BE2C (cell line): Measurements from ENCODE around the gene SERPINA7. TPM values are rescaled to one million over a fixed set of nuclear protein-coding genes. Genes with fewer than 3 reads are reported as not detected.

Experiments used
- DNase-seq: peaks from one replicate; pipeline ENCODE4 v3.0.0-alpha.2; 2020
- H3K27me3 ChIP-seq: fragments of 250-450 bp; sonication (Bioruptor Pico); 2 replicates; pipeline ENCODE4 v1.5.1; 2020; ENCODE audit warnings: mild to moderate bottlenecking
- H3K36me3 ChIP-seq: fragments of 250-450 bp; sonication (Bioruptor Pico); 2 replicates; pipeline ENCODE4 v1.5.1; 2020; ENCODE audit warnings: mild to moderate bottlenecking
- H3K4me1 ChIP-seq: fragments of 250-450 bp; sonication (Bioruptor Pico); 2 replicates; pipeline ENCODE4 v1.5.1; 2020
- H3K4me3 ChIP-seq: 2 replicates; pipeline ENCODE4 v1.5.1; 2011; ENCODE audit warnings: low read depth, low read length
- H3K9me3 ChIP-seq: fragments of 250-450 bp; sonication (Bioruptor Pico); 2 replicates; pipeline ENCODE4 v1.5.1; 2020
- polyA plus RNA-seq: library from polyadenylated mRNA; unstranded; fragments of >200 nt; gene quantifications from one replicate; pipeline ENCODE4 v1.2.1, GENCODE V29; 2012; ENCODE audit warnings: low read depth, missing spikeins; ENCODE audit not compliant: insufficient read length, insufficient read depth
- TF ChIP-seq, protein P1 (sequence below): IDR thresholded peaks from 2 replicates; pipeline ENCODE4 v1.5.1; 2012; ENCODE audit warnings: mild to moderate bottlenecking, low read depth, low read length

Gene SERPINA7, protein sequence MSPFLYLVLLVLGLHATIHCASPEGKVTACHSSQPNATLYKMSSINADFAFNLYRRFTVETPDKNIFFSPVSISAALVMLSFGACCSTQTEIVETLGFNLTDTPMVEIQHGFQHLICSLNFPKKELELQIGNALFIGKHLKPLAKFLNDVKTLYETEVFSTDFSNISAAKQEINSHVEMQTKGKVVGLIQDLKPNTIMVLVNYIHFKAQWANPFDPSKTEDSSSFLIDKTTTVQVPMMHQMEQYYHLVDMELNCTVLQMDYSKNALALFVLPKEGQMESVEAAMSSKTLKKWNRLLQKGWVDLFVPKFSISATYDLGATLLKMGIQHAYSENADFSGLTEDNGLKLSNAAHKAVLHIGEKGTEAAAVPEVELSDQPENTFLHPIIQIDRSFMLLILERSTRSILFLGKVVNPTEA
- not detected for polyA plus RNA-seq

DNA sequence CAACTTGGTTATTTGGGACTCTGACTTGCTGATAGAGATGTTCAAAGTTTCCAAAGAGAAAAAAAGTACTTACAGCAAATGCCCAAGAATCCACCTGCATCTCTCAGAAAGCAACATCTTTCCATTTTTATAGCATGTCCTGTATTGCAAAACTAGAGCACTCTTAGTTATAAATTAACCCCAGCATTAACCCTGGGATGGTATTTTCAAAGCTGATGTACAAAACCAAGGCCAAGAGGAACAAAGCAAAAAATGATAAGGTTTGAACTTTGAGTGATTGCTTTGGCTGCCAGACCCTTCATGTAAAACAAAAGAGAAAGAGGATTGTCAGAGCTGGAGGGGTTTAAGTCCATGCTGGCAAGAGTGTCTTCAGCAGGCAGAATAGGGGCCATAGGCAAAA is at the start of gene SERPINA7:
Gene SERPINA7, minus strand, starts transcription at position 103 of the 400 bp plus-strand sequence. CDS start 1,669 bp downstream, outside the sequence.
- TF ChIP-seq, protein P1, sequence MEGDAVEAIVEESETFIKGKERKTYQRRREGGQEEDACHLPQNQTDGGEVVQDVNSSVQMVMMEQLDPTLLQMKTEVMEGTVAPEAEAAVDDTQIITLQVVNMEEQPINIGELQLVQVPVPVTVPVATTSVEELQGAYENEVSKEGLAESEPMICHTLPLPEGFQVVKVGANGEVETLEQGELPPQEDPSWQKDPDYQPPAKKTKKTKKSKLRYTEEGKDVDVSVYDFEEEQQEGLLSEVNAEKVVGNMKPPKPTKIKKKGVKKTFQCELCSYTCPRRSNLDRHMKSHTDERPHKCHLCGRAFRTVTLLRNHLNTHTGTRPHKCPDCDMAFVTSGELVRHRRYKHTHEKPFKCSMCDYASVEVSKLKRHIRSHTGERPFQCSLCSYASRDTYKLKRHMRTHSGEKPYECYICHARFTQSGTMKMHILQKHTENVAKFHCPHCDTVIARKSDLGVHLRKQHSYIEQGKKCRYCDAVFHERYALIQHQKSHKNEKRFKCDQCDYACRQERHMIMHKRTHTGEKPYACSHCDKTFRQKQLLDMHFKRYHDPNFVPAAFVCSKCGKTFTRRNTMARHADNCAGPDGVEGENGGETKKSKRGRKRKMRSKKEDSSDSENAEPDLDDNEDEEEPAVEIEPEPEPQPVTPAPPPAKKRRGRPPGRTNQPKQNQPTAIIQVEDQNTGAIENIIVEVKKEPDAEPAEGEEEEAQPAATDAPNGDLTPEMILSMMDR: no peak
- Histone ChIP-seq H3K4me3 (no peak within 1 kb of the TSS), H3K36me3 (no peaks in the 10 kb centered on the region), H3K4me1 (no peaks in the 10 kb centered on the region), H3K27me3 (no peaks in the 10 kb centered on the region), H3K9me3 (no peaks in the 10 kb centered on the region)
- no peak for DNase-seq

DNA sequence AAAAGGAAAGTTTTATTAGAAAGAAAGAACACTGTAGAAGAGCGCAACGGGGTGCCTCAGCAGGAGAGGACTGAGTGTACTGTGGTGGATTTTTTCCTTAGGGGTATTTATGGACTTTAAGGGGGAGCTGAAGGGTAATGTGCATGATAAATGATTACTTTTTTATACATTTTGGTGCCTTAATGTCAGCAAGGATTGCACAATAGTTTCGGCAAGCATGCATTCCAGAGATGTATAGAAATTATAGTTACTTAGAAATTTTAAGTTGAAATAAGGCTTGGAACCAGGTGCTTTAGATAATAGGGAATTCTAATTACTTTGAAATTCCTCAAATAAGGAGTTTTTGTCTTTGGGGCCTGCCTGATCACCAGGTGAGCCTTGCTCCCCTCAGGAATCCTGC is 30.5 kb upstream of the SERPINA7 start:
- no peaks in the 10 kb centered on the region for H3K4me1 ChIP-seq
- H3K9me3 ChIP-seq: no peaks in the 10 kb centered on the region
- H3K36me3 ChIP-seq: no peaks in the 10 kb centered on the region
- no peak for DNase-seq
- no peaks in the 10 kb centered on the region for H3K27me3 ChIP-seq
- H3K4me3 ChIP-seq: no peak overlapping the region
- TF ChIP-seq, protein P1: no peak

DNA sequence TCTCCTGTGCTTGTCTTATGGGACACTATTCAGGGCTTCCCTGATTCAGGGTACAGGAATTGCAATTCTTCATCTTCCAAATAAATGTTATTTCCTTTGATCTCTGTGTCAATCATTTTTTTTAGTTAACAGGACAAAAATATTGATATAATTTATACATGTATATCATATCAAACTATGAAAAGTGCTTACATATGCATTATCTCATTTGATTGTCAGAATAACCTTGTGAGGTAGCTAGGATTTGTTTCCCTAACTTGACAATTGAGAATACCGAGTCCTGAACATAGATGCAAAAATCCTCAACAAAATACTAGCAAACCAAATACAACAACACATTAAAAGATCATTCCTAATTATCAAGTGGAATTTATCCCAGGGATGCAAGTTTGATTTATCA is 11.5 kb upstream of the SERPINA7 start:
- TF ChIP-seq, protein P1: no peak
- Histone ChIP-seq H3K36me3 (no peaks in the 10 kb centered on the region), H3K4me1 (no peaks in the 10 kb centered on the region), H3K4me3 (no peak overlapping the region), H3K9me3 (no peaks in the 10 kb centered on the region), H3K27me3 (no peaks in the 10 kb centered on the region)
- no peak for DNase-seq

DNA sequence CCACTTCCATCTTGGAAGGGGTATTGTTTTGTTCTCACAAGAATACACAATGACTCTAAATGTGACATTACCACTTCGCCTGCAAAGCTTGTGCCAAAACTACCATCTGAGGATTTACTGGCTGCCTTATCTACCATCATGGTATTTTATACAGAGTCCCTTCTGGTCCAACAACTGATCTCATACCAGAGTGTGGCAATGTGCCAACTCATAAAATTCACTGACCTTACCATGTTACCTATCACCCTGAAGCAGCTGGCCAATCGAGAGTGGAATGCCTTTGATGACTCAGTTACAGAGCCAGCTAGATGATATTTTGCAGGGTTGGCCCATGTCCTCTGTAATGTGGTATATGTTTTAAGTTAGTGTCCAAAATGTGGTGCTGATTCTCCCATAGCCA is 3.8 kb upstream of the SERPINA7 start:
- Histone ChIP-seq H3K9me3 (no peaks in the 10 kb centered on the region), H3K4me1 (no peaks in the 10 kb centered on the region), H3K27me3 (no peaks in the 10 kb centered on the region), H3K36me3 (no peaks in the 10 kb centered on the region), H3K4me3 (no peak overlapping the region)
- no peak for DNase-seq
- TF ChIP-seq, protein P1: no peak

DNA sequence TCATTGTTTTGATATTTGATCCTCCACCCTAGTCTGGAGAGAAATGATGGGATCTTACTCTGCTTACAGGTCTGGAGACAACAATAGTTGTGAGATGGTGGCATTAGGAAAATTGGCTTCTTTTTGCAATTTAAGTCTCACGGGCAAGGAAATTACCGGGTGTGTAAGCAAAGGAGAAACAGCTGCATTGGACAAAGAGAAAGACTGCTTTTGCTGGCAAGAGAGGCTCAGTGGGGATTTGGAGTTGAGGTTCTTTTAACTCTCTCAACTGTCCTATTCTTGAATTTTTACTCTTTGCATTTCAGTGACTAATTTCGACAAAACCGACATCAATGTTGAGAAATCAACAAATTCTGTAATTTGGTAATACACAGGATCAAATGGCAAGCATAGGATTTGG is 2.3 kb upstream of the SERPINA7 start:
- no peaks in the 10 kb centered on the region for H3K36me3 ChIP-seq
- no peak for DNase-seq
- no peak overlapping the region for H3K4me3 ChIP-seq
- no peaks in the 10 kb centered on the region for H3K27me3 ChIP-seq
- TF ChIP-seq, protein P1: no peak
- no peaks in the 10 kb centered on the region for H3K4me1 ChIP-seq
- H3K9me3 ChIP-seq: no peaks in the 10 kb centered on the region

DNA sequence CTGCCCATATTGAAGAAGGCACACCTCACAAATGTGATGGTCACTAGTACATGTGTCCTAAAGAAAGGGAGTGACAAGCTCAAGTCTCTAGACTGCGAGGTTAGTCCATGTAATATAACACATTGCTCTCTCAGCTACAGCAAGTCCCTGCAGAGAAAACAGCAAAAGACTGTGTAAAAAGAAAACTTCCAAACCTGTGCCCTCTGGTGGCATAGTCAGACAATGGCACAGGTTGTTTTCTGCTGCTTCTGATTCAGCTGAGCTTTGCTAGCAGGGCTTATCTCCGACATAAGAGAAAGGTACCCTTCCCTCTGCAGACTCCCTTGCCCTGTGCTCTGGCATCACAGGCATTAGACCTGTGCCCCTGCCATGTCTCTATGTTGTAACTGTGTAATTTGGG is 1.4 kb upstream of the SERPINA7 start:
- Histone ChIP-seq H3K4me1 (no peaks in the 10 kb centered on the region), H3K9me3 (no peaks in the 10 kb centered on the region), H3K36me3 (no peaks in the 10 kb centered on the region), H3K4me3 (no peak overlapping the region), H3K27me3 (no peaks in the 10 kb centered on the region)
- no peak for DNase-seq
- TF ChIP-seq, protein P1: no peak
